Prostate gland (tissue), 2 donors: ENCODE results near the gene EVC.

Source experiments
- POLR2A ChIP-seq: fragments of 450-650 bp; IDR thresholded peaks from one replicate; pipeline ENCODE4 v1.6.1; 2016; ENCODE audit warnings: antibody characterized with exemption, mild to moderate bottlenecking
- POLR2AphosphoS5 ChIP-seq: sonication (generic); formaldehyde crosslinking; IDR thresholded peaks from one replicate; pipeline ENCODE4 v1.6.1; 2017; ENCODE audit warnings: antibody characterized with exemption
- TF ChIP-seq, protein P1 (sequence below), 4 experiments: fragments of 200-600 bp in 2 of 4; fragments of 450-650 bp in 2 of 4; sonication (generic) in 2 of 4; IDR thresholded peaks; 1 replicate in 3 of 4; 2 replicates in 1 of 4; pipeline ENCODE4 v1.5.1; 2016 to 2019; ENCODE audit warnings: antibody characterized with exemption in 4 of 4, mild to moderate bottlenecking in 2 of 4, moderate library complexity in 2 of 4

DNA sequence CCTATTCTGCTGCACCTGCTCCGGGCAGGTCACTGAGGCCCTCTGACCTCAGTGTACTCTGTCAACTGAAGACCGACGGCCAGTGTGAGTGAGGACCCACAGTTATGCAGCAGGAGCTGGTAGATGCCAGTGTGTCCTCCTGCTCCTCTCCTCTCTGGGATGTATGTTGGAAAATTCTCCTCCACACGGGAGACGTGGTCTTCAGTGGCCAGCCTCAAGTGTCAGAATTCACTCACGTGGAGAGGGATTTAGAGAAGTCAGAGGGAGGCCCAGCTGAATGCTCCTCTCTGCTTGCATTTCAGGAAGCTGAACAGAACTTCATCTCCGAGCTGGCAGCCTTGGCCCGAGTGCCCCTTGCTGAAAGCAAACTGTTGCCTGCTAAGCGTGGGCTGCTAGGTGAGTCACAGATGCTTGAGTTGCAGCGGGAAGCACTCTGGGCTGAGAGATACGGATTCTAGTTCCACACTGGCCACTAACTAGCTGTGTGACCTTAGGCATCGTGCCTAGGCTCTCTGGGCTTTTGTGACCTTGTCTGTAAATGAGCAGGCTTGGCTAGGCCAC, 98.3 kb downstream of the EVC start:
- TF ChIP-seq, protein P1, sequence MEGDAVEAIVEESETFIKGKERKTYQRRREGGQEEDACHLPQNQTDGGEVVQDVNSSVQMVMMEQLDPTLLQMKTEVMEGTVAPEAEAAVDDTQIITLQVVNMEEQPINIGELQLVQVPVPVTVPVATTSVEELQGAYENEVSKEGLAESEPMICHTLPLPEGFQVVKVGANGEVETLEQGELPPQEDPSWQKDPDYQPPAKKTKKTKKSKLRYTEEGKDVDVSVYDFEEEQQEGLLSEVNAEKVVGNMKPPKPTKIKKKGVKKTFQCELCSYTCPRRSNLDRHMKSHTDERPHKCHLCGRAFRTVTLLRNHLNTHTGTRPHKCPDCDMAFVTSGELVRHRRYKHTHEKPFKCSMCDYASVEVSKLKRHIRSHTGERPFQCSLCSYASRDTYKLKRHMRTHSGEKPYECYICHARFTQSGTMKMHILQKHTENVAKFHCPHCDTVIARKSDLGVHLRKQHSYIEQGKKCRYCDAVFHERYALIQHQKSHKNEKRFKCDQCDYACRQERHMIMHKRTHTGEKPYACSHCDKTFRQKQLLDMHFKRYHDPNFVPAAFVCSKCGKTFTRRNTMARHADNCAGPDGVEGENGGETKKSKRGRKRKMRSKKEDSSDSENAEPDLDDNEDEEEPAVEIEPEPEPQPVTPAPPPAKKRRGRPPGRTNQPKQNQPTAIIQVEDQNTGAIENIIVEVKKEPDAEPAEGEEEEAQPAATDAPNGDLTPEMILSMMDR (IDR thresholded peaks at IDR 0.05), result no peak
- TF ChIP-seq POLR2A (no peak), POLR2AphosphoS5 (no peak)
